IPS-18c (cell line): Measurements from ENCODE around the gene DAPK1.

Experiments used
- H3K4me3 ChIP-seq: 2 replicates; pipeline ENCODE4 v1.7.0; 2013; ENCODE audit warnings: low read depth, mild to moderate bottlenecking, low read length, moderate library complexity; ENCODE audit not compliant: insufficient read depth
- H3K9me3 ChIP-seq: one replicate; pipeline ENCODE4 v1.6.1; 2013; ENCODE audit warnings: mild to moderate bottlenecking, low read length, moderate library complexity; ENCODE audit not compliant: control insufficient read depth, insufficient read depth

DAPK1 gene

DNA sequence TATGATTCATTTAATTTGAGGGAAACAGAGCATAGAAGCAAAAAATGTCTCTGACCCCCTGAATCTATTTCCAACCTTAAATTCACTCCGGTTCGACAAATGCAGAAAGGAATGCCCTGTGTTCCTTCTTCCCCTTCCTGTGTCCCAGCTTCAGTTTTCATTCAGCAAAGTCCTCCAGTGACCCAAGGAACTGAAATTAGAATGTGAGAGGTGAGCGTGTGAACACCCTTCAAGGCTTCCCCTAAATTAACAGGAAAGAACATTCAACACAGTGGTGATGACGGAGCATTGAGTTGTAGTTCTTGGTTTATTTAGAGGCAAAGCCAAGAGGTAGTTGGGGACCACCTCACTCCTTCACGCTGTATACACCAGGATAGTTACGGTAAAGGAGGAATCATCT is 130.7 kb downstream of the DAPK1 start:
- H3K4me3 ChIP-seq: no peak overlapping the region
- H3K9me3 ChIP-seq: no peaks in the 10 kb centered on the region

DNA sequence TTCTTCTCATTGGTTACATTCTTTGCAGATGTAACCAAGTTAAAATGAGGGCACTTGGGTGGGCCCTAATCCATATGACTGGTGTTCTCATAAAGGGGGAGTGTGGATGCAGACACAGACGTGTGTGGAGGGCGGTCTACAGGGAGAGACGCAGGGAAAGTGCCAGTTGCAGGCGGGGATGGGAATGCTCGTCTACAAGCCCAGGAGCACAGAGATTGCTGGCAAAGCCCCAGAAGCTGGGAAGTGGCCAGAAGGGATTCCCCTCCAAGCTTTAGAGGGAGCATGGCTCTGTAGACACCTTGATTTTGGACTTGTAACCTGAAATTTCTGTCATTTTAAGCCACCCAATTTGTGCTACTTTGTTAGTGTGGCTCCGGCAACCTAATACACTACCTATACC is 131.4 kb downstream of the DAPK1 start:
- H3K9me3 ChIP-seq: no peaks in the 10 kb centered on the region

DNA sequence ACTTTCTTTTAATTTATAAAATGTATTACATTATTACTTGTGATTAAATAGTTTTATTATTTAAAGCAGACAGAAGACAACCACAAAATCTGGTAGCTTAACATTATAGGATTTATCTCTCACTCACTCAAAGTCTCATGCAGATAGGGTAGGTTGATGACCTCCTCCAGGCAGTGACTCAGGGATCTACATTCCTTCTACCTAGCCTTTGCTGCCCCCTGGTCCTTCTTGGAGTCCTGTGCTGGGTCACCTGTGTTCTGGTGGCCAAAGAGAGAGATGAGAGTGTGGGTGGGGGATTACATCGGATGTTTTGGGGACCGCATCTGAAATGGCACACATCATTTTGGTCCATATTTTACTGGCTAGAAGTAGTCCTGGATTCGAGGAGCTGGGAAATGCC is 132.6 kb downstream of the DAPK1 start:
- Histone ChIP-seq H3K4me3 (no peak overlapping the region), H3K9me3 (no peaks in the 10 kb centered on the region)

More for the DNA sequence above, 131.4 kb downstream of the DAPK1 start:
- no peak overlapping the region for H3K4me3 ChIP-seq

DNA sequence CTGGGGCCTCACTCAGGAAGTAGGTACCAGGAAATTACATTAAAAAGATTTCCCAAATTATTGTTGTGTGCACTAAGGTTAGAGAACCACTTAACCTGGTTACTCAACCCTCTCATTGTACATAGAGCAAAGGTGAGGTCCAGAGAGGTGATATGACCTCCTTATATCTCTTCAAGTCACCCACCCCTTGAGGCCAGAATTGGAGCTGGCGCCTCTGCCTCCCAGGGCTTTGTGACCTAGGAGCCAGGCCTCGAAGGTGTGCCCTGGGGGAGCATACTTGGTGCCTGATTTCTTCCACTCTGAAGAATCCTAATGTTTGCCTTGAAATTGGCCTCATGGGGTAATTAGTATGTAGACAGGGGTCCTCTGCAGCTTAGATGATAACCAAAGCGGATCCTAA is 133.2 kb downstream of the DAPK1 start:
- Histone ChIP-seq H3K4me3 (no peak overlapping the region), H3K9me3 (no peaks in the 10 kb centered on the region)

DNA sequence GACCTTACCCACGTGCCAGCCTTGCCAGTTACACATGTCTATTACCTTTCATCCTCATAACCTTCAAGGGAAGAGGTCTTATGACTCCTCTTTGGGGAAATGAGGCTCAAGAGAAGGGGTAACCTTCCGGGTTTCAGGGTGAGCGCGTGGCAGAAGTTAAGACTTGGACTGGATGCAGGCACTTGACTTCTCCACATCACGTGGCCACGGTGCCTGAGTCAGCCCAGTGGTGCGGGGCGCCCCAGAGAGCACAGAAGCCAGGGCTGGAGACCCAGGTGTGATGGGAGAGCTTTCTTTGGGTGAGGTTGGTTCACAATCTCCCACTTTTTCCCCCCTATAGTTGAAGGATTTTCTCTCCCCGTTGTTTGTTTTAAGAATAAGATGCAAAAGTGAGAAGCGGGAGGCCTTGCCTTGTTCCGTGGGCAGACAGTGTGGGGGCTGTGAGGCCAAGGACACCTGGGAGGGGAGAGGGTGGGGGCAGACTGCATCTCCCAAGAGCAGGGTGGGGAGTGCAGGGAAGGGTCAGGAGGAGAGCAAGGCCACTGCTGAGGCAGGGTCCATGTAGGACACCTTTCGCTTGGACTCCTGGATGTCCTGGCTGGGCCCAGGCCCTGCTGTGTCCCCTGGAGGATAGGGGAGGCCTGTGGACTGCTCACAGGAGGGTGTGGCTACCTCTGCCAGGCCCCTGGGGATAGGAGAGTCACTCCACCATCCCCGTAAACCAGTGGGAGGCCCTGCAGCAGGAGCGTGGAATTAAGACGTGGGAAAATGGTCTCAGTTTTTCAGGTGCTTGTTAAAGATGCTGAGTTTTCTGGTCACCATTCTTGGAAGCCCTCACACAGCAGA is 138.2 kb downstream of the DAPK1 start:
- H3K9me3 ChIP-seq: no peaks in the 10 kb centered on the region

DNA sequence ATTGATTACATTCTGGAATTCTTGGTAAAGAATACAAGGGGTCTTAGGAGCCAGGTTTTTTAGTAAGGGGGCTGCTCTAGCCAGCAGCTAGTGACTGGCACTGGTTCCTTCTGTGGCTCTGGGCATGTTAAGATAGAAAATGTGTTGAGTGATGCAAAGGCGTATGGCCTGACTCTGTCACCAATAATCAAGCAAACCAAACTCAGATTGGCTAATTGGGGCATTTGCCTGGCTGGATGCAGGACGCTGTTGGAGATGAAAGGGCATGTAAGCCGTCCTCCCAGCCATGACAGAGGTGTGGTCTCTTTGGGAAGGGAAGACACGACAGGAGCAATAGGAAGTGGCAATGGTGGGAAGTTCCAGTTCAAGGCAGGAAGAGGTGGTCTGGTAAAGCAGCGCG is 140.6 kb downstream of the DAPK1 start:
- no peak overlapping the region for H3K4me3 ChIP-seq
- no peaks in the 10 kb centered on the region for H3K9me3 ChIP-seq

More for the DNA sequence above, 138.2 kb downstream of the DAPK1 start:
- no peak overlapping the region for H3K4me3 ChIP-seq

DNA sequence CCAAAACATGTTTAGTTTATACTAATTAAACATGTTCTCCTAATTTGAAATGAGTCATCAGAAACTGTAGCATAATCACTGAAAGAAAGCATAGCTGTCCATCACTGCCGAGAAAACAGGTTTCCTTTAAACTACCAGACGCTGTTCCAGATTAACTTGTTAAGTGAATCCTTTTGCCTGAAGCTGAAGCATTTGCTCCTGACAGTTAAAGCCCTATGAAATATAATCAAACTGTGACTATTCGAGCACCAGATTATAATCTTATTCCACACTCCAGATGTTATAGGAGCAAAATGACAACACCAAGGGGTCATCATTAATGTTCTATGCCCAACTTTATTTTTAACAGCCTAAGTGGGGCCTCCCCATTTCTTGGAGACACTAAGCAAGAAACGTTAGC is 142.3 kb downstream of the DAPK1 start:
- Histone ChIP-seq H3K9me3 (no peaks in the 10 kb centered on the region), H3K4me3 (no peak overlapping the region)

DNA sequence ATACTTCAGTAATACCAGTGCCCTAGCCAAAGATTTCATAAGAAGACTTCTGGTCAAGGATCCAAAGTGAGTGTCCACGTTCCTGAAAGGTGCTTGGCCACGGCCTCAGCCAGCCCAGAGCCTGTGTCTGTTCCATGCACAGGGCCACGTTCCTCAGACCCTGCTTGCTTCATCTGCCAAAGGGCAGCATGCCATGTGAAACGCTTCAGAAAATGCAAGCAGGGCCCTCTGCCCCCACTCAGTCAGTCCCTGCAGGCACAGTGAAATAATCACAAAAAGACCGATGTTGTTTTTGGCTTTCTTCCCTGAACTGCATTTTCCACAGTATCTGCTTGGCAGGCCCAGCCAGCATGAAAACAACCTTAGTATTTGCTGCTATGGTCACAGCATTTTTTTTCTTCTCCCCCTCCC is 142.7 kb downstream of the DAPK1 start:
- no peak overlapping the region for H3K4me3 ChIP-seq
- no peaks in the 10 kb centered on the region for H3K9me3 ChIP-seq

DNA sequence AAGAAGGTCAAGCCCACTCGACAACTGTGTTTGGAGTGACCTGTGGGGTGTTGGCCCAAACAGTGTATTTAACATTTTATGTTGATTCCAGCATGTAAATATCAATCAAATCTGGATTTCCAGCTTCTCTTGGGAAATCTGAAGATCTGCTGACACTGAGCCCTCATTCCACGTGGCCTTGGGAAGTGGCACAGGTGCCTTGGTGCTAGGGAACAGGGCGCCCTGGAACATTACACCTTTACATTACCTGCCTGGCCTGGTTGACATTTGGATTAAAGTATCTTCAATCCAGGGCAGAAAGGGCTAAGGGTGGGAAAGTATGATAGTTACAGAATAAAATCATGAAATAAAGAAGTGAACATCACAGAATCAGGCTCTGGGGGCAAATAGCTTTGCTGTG is 143.4 kb downstream of the DAPK1 start:
- H3K4me3 ChIP-seq: no peak overlapping the region
- no peaks in the 10 kb centered on the region for H3K9me3 ChIP-seq

DNA sequence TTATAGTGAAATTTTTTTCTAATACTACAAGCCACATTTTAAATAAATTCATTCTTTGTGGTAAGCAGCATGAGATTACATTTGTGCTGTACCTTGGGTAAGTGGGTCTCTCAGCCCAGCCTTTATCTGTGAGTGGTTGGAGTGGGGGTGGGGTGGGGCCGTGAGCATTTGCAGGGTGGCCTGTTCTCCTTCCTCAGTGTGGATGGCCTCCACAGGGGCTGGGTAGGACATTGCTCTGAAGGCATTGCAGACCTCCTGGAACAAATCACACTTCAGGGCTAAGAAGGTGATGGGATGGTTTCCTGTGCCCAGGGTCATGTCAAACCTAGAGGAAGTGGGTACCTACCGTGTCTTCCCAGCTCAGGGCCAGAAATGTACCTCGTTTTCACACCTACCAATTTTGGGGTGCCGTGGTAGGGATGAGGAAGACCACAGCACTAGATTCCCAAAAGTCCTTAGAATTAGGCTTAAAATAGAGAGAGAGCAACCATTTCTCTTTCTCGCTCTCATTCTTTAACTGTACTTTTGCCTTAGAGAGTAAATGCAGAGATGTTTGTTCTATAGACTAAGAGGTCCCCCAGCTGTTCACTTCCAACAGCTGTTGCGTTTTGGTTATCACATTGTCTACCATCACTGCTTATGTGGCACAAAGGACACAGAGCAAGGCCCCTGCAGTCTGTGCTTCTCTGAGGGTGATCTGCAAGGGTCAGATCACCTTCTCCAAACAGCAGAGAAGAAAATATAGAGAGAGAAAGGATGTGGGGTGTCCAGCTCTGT is 144.9 kb downstream of the DAPK1 start:
- no peak overlapping the region for H3K4me3 ChIP-seq
- no peaks in the 10 kb centered on the region for H3K9me3 ChIP-seq

DNA sequence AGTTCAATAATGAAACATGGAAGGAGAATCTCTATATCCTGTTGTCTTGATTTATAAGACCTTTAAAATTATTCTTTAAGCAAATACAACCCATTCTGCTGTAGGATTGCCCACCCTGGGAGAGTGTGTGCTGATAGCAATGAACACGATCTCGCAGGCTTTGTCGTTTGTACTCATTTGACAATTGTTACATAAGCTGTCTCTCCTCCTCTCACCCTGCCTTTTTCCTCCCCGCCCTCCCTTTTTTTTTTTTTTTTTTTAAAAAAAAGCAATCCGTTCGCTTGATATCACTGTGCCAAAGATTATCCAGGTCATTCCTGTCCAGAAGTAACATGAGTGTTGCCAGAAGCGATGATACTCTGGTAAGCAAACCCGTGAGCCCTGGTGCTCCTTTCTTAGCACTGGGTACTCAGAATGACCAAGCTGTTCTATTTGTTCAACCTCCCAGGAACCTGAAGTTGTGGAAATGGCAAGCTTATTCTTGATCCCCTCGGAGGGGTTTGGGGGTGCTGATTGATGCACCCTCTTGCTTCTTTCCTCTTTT is 145.5 kb downstream of the DAPK1 start:
- no peaks in the 10 kb centered on the region for H3K9me3 ChIP-seq

DNA sequence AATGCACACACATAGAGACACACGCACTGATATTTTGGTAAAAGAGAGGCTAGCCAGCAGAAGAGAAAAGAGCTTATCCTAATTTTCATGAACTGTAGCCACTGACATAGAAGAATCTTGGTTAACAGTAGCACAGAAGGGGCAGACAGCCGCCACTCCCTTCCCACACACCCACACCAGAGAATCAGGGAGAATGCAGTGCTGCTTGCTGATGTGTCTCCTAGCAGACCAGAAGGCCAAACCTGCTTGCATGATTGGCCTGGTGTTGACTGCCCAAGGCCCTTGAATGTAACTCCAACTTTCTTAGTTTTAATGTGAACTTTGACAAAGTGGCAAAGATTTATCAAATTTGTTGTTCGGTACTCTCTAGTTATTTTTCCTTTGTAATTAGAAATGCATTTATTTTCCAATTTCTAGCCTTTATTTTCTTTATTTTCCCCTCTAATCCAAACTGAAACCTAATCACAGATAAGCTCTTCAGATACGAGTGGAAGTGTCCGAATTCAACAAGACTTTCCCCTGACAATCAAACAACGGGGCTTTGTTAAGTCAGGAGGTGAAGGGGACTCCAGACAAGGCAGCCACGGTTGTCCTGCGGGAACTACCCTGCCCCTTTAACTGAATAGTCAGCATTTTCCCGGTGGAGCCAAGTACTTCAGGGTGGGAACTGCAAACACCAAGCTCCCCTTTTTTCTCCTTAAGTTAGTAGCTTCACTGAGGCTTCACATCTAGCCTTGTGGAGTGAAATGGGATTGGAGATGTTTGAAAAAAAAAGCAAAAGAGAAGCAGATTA is 146.3 kb downstream of the DAPK1 start:
- Histone ChIP-seq H3K4me3 (no peak overlapping the region), H3K9me3 (no peaks in the 10 kb centered on the region)

More for the DNA sequence above, 145.5 kb downstream of the DAPK1 start:
- no peak overlapping the region for H3K4me3 ChIP-seq

DNA sequence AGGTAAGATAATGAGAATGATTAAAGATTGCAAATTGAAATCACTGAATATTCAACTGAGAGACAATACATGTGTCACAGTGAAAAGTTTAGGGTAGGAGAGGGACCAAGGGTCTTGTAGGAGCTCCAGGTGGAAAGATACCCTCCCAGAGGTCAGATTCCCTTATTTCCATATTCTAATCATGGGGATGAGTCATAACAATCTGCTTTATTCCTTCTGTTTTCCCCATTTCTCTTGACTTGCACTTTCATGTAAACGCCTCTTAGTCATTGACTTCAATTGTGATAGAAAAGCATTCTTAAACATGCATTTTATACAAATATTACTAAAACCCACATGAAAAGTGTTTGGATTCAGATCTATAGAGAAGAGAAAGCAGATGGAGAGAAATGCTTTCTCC is 147.0 kb downstream of the DAPK1 start:
- no peak overlapping the region for H3K4me3 ChIP-seq
- no peaks in the 10 kb centered on the region for H3K9me3 ChIP-seq

DNA sequence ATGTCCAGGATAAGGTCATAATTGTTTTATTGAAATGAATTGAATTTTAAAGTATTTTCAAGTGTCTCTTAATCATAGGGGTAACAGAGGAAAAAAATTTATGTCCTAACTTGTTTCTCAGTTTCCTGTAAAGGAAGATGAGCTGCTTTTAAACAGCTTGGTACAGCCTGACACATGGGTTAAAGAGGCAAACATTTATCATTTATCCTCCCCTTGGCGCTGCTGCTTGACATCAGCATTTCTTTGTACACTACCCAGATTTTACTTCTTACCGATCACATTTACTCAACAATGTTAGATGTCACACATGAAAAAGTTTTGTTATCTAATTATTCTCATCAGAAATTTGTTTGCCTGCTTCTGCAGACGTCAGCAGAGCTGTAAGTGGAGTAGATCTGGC is 148.9 kb downstream of the DAPK1 start:
- no peaks in the 10 kb centered on the region for H3K9me3 ChIP-seq
- H3K4me3 ChIP-seq: no peak overlapping the region

DNA sequence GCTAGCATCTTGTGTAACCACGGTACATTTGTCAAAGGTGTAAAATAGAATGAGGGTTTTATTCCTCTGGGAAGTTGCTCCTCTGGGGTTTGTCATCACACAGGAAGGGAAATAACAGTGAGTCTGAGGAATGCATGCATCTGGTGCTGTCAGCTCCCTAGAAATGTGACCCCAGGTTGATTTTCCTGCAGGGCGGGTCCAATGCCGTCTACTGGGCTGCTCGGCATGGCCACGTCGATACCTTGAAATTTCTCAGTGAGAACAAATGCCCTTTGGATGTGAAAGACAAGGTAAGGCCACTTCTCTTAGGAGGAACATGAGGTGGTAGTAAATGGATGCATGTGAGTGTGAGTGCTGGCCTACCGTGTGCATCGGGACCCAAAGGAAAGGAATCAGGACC is 149.4 kb downstream of the DAPK1 start:
- no peaks in the 10 kb centered on the region for H3K9me3 ChIP-seq
- no peak overlapping the region for H3K4me3 ChIP-seq

DNA sequence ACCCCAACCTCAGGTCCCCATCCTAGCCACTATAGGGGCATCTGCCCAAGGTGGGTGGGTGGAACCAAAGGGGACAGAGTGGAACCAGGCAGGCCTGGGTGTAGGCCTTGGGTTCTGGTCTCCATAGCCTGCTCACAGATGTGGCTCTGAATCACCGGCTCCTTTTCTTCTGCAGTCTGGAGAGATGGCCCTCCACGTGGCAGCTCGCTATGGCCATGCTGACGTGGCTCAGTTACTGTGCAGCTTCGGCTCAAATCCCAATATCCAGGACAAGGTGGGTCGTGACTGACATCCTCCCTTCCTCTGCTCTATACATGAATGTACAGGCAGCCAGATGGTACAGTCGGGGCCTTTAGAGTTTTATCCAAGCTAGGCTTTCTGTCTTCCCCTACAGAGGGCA is 150.9 kb downstream of the DAPK1 start:
- Histone ChIP-seq H3K4me3 (no peak overlapping the region), H3K9me3 (no peaks in the 10 kb centered on the region)

DNA sequence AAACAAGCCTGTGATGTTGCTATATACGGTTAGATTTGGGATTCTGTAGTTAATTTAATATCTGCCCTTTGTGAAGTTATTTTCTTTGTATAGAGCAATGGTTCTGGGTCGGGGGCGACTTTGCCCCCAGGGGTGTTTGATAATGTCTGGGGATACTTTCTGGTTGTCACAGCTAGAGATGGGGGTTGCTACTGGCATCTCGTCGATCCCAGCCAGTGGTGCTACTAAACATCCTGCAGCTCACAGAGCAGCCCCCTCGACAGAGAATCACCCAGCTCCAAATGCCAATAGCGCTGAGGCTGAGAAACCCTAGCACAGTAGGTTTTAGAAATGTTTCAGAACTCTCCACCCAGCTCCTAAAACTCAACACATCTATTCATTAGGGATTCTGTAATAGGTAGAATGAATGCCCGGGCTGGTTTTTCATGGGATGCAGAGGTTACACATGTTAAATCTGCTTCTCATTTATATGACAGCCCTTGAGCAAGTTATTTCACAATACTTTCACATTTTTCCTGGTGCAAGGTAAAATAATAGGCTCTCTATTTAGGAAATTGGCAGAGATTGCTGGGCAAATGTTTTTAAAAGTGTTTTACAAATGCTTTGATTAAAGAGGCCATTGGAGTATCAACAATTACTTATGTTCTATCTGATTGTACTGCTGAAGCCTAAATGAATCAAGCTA is 153.1 kb downstream of the DAPK1 start:
- no peak overlapping the region for H3K4me3 ChIP-seq

More for the DNA sequence above, 153.1 kb downstream of the DAPK1 start:
- H3K9me3 ChIP-seq: no peaks in the 10 kb centered on the region
